Metanephros (tissue), 1 donor: ENCODE results near the gene MFSD1. TPM values are rescaled to one million over a fixed set of nuclear protein-coding genes. Genes with fewer than 3 reads are reported as not detected.

Experiments
- total RNA-seq: library from RNA; depleted of rRNA; stranded (reverse); fragments of >200 nt; gene quantifications from one replicate; pipeline ENCODE4 v1.2.3, GENCODE V29; 2014

MFSD1 gene, protein sequence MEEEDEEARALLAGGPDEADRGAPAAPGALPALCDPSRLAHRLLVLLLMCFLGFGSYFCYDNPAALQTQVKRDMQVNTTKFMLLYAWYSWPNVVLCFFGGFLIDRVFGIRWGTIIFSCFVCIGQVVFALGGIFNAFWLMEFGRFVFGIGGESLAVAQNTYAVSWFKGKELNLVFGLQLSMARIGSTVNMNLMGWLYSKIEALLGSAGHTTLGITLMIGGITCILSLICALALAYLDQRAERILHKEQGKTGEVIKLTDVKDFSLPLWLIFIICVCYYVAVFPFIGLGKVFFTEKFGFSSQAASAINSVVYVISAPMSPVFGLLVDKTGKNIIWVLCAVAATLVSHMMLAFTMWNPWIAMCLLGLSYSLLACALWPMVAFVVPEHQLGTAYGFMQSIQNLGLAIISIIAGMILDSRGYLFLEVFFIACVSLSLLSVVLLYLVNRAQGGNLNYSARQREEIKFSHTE
- 61.7 TPM for total RNA-seq

GRCh38 chr3:158801696-158802408, at the start of gene MFSD1:
MFSD1 (plus strand) TSS chr3:158802054; CDS start chr3:158802153, 99 bp downstream.

Other genes with a start within 250 kb of the MFSD1 start
- 27.9 TPM for gene MLF1, start 230.9 kb upstream of the MFSD1 start, total RNA-seq
- 68.3 TPM for gene GFM1, start 157.5 kb upstream of the MFSD1 start, total RNA-seq
- 21.3 TPM for gene LXN, start 129.4 kb upstream of the MFSD1 start, total RNA-seq
- gene RARRES1, start 69.6 kb upstream of the MFSD1 start, total RNA-seq, result 22.3 TPM